ENCODE measurements around the gene KCNJ9.
A peak's percentile ranks its signal among the peaks of the same experiment; 100 is the strongest.

Gene KCNJ9

DNA sequence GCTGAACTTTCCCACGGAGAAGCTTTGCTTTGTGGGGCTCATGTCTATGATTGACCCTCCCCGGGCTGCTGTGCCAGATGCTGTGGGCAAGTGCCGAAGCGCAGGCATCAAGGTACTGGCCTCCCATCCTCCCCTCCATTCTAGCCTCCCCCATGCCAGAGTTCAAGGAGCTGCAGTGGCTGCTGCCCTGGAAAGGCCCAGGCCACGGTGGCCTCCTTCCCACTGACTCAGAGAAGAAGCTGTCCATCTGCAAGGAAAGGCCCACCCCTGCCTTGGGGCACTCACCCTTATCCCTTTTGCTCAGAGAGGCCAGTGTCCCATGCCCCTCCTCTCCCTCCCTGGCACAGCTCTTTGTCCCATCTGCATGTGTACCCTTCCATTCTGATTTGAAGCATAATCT lies 49.1 kb downstream of the KCNJ9 start:
- Histone ChIP-seq H4K91ac (ENCODE audit: low read depth, low read length) (no peak overlapping the region), H4K12ac (ENCODE audit: low read depth, low read length) (no peak overlapping the region), H3K9ac (ENCODE audit: low read length) (no peak overlapping the region), H3K4me3 (ENCODE audit: low read depth, low read length) (no peak overlapping the region), H3K23ac (ENCODE audit: low read length) (no peak overlapping the region), H2BK120ac (ENCODE audit: insufficient read depth, low read length, poor library complexity) (no peak overlapping the region), H3K79me1 (ENCODE audit: low read length) (no peaks in the 10 kb centered on the region), H3K4me2 (ENCODE audit: low read length) (no peak overlapping the region), H3K14ac (ENCODE audit: low read length) (no peak overlapping the region), H3K36me3 (ENCODE audit: control insufficient read depth in 1 of 2, insufficient read depth in 2 of 2, low read length in 2 of 2) (no peaks in the 10 kb centered on the region), H2BK12ac (ENCODE audit: low read length) (no peak overlapping the region), H2AK5ac (ENCODE audit: low read length) (no peak overlapping the region), H3K27ac (ENCODE audit: low read depth, low read length) (no peak overlapping the region), H2AFZ (ENCODE audit: insufficient read depth, low read length, poor library complexity) (no peak overlapping the region), H3K18ac (ENCODE audit: low read length) (no peak overlapping the region), H2BK5ac (ENCODE audit: low read depth, low read length, poor library complexity) (no peak overlapping the region), H3K27me3 (ENCODE audit: insufficient read depth, low read length) (no peaks in the 10 kb centered on the region), H3K79me2 (ENCODE audit: control insufficient read depth, insufficient read depth, low read length, poor library complexity) (no peaks in the 10 kb centered on the region), H3K9me3 (ENCODE audit: insufficient read depth, low read depth, low read length) (no peaks in the 10 kb centered on the region), H3K4me1 (ENCODE audit: control insufficient read depth in 1 of 2, insufficient read depth in 2 of 2, low read length in 2 of 2) (peaks cover 0 to under 1% of the 10 kb centered on the region in 2 experiments), H4K8ac (ENCODE audit: low read depth, low read length) (no peak overlapping the region), H3K4ac (ENCODE audit: low read depth, low read length) (no peak overlapping the region)
- peak; percentile 50 to 74 for DNase-seq
- WGBS (ENCODE audit: extremely low coverage, insufficient coverage, insufficient read length): no CpG with 5 or more reads among the region's 5 CpGs

DNA sequence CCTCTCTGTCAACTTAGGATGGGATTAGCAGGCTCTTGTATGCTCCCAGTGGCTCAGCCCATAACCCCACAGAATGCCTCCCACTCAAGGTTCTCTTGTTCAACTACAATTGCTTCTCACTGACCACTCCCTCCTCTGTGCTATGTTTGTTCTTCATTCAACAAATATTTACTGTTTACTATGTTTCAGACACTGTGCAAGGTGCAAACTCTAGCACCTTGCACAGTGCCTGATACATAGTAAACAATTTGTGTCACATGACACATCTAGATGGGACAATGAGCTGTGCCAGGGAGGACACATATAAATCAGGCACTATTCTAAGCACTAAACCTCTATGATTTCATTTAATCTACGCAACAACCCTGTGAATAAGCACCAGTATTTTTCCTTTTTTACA lies 49.6 kb downstream of the KCNJ9 start:
- no CpG with 5 or more reads among the region's 1 CpG for WGBS (ENCODE audit: extremely low coverage, insufficient coverage, insufficient read length)
- Histone ChIP-seq H2BK5ac (ENCODE audit: low read depth, low read length, poor library complexity) (no peak overlapping the region), H3K4ac (ENCODE audit: low read depth, low read length) (no peak overlapping the region), H3K9ac (ENCODE audit: low read length) (no peak overlapping the region), H3K23ac (ENCODE audit: low read length) (no peak overlapping the region), H3K27ac (ENCODE audit: low read depth, low read length) (no peak overlapping the region), H3K14ac (ENCODE audit: low read length) (no peak overlapping the region), H3K27me3 (ENCODE audit: insufficient read depth, low read length) (no peaks in the 10 kb centered on the region), H3K4me2 (ENCODE audit: low read length) (no peak overlapping the region), H2AFZ (ENCODE audit: insufficient read depth, low read length, poor library complexity) (no peak overlapping the region), H3K18ac (ENCODE audit: low read length) (no peak overlapping the region), H4K8ac (ENCODE audit: low read depth, low read length) (no peak overlapping the region), H4K12ac (ENCODE audit: low read depth, low read length) (no peak overlapping the region), H3K9me3 (ENCODE audit: insufficient read depth, low read depth, low read length) (no peaks in the 10 kb centered on the region), H3K36me3 (ENCODE audit: control insufficient read depth in 1 of 2, insufficient read depth in 2 of 2, low read length in 2 of 2) (no peaks in the 10 kb centered on the region), H2BK120ac (ENCODE audit: insufficient read depth, low read length, poor library complexity) (no peak overlapping the region), H3K79me1 (ENCODE audit: low read length) (no peaks in the 10 kb centered on the region), H3K79me2 (ENCODE audit: control insufficient read depth, insufficient read depth, low read length, poor library complexity) (no peaks in the 10 kb centered on the region), H3K4me3 (ENCODE audit: low read depth, low read length) (no peak overlapping the region), H2AK5ac (ENCODE audit: low read length) (no peak overlapping the region), H4K91ac (ENCODE audit: low read depth, low read length) (no peak overlapping the region), H2BK12ac (ENCODE audit: low read length) (no peak overlapping the region), H3K4me1 (ENCODE audit: control insufficient read depth in 1 of 2, insufficient read depth in 2 of 2, low read length in 2 of 2) (no peaks in the 10 kb centered on the region)
- no peak for DNase-seq

GRCh38 chr1:160131803-160132565 lies 50.6 kb downstream of the KCNJ9 start:
- Histone ChIP-seq H2AFZ (ENCODE audit: insufficient read depth, low read length, poor library complexity) (no peak overlapping the region), H2AK5ac (ENCODE audit: low read length) (no peak overlapping the region), H2BK120ac (ENCODE audit: insufficient read depth, low read length, poor library complexity) (no peak overlapping the region), H3K4ac (ENCODE audit: low read depth, low read length) (no peak overlapping the region), H3K14ac (ENCODE audit: low read length) (no peak overlapping the region), H3K4me2 (ENCODE audit: low read length) (no peak overlapping the region), H3K4me1 (ENCODE audit: control insufficient read depth in 1 of 2, insufficient read depth in 2 of 2, low read length in 2 of 2) (no peaks in the 10 kb centered on the region), H4K8ac (ENCODE audit: low read depth, low read length) (no peak overlapping the region), H3K79me1 (ENCODE audit: low read length) (no peaks in the 10 kb centered on the region), H3K9me3 (ENCODE audit: insufficient read depth, low read depth, low read length) (no peaks in the 10 kb centered on the region), H3K27me3 (ENCODE audit: insufficient read depth, low read length) (no peaks in the 10 kb centered on the region), H3K36me3 (ENCODE audit: control insufficient read depth in 1 of 2, insufficient read depth in 2 of 2, low read length in 2 of 2) (no peaks in the 10 kb centered on the region), H3K27ac (ENCODE audit: low read depth, low read length) (no peak overlapping the region), H4K91ac (ENCODE audit: low read depth, low read length) (no peak overlapping the region), H3K23ac (ENCODE audit: low read length) (no peak overlapping the region), H4K12ac (ENCODE audit: low read depth, low read length) (no peak overlapping the region), H2BK12ac (ENCODE audit: low read length) (no peak overlapping the region), H3K79me2 (ENCODE audit: control insufficient read depth, insufficient read depth, low read length, poor library complexity) (no peaks in the 10 kb centered on the region), H3K9ac (ENCODE audit: low read length) (no peak overlapping the region), H3K18ac (ENCODE audit: low read length) (no peak overlapping the region), H2BK5ac (ENCODE audit: low read depth, low read length, poor library complexity) (no peak overlapping the region), H3K4me3 (ENCODE audit: low read depth, low read length) (no peak overlapping the region)
- no peak for DNase-seq
- no CpG with 5 or more reads among the region's 8 CpGs for WGBS (ENCODE audit: extremely low coverage, insufficient coverage, insufficient read length)

GRCh38 chr1:160133990-160134770 lies 52.8 kb downstream of the KCNJ9 start:
- Histone ChIP-seq H2AK5ac (ENCODE audit: low read length) (no peak overlapping the region), H3K36me3 (ENCODE audit: control insufficient read depth in 1 of 2, insufficient read depth in 2 of 2, low read length in 2 of 2) (no peaks in the 10 kb centered on the region), H2BK5ac (ENCODE audit: low read depth, low read length, poor library complexity) (no peak overlapping the region), H3K4me2 (ENCODE audit: low read length) (no peak overlapping the region), H3K27me3 (ENCODE audit: insufficient read depth, low read length) (no peaks in the 10 kb centered on the region), H3K4ac (ENCODE audit: low read depth, low read length) (no peak overlapping the region), H2BK12ac (ENCODE audit: low read length) (no peak overlapping the region), H3K23ac (ENCODE audit: low read length) (no peak overlapping the region), H3K4me1 (ENCODE audit: control insufficient read depth in 1 of 2, insufficient read depth in 2 of 2, low read length in 2 of 2) (no peaks in the 10 kb centered on the region), H3K27ac (ENCODE audit: low read depth, low read length) (no peak overlapping the region), H3K14ac (ENCODE audit: low read length) (no peak overlapping the region), H2AFZ (ENCODE audit: insufficient read depth, low read length, poor library complexity) (no peak overlapping the region), H3K9me3 (ENCODE audit: insufficient read depth, low read depth, low read length) (no peaks in the 10 kb centered on the region), H3K18ac (ENCODE audit: low read length) (no peak overlapping the region), H3K79me2 (ENCODE audit: control insufficient read depth, insufficient read depth, low read length, poor library complexity) (no peaks in the 10 kb centered on the region), H4K8ac (ENCODE audit: low read depth, low read length) (no peak overlapping the region), H4K12ac (ENCODE audit: low read depth, low read length) (no peak overlapping the region), H3K79me1 (ENCODE audit: low read length) (no peaks in the 10 kb centered on the region), H3K9ac (ENCODE audit: low read length) (no peak overlapping the region), H2BK120ac (ENCODE audit: insufficient read depth, low read length, poor library complexity) (no peak overlapping the region), H3K4me3 (ENCODE audit: low read depth, low read length) (peak overlapping the region; percentile 20), H4K91ac (ENCODE audit: low read depth, low read length) (no peak overlapping the region)
- 100% methylated on average over 1 of the region's 9 CpGs for WGBS (ENCODE audit: extremely low coverage, insufficient coverage, insufficient read length)
- no peak for DNase-seq

All from trophoblast cell (in vitro differentiated cells and primary cell).